Naive B cell (primary cell): ENCODE measurements around the gene DHRS12. TPM values are rescaled to one million over a fixed set of nuclear protein-coding genes. Genes with fewer than 3 reads are reported as not detected.
"Not testable (repeated sequence)": the region's sequence is repeated elsewhere in the genome, so short reads cannot be mapped to it uniquely, and the experiment has no call there.

ENCODE experiments used
- ATAC-seq, 2 donors: fragments of 150-1000 bp; cut with Tn5 transposase; 2 replicates each; pipeline ENCODE4 v1.10.0; 2021; ENCODE audit warnings: low read depth in 2 of 2, mild to moderate bottlenecking in 2 of 2, moderate library complexity in 2 of 2
- DNase-seq: peaks from one replicate; pipeline ENCODE4 v3.0.0; 2022
- H3K27ac Mint-ChIP-seq, 6 donors: one replicate each; pipeline ENCODE4 v1.8.0; 2020 to 2022; ENCODE audit warnings: mild to moderate bottlenecking in 6 of 6, mixed read lengths in 6 of 6, moderate library complexity in 5 of 6, inconsistent platforms in 2 of 6
- H3K27me3 Mint-ChIP-seq, 3 donors: one replicate each; pipeline ENCODE4 v1.8.0; 2021 to 2022; ENCODE audit warnings: mixed read lengths in 3 of 3, mild to moderate bottlenecking in 1 of 3
- H3K36me3 Mint-ChIP-seq, 2 donors: one replicate each; pipeline ENCODE4 v1.8.0; 2020 to 2022; ENCODE audit warnings: mixed read lengths in 2 of 2, inconsistent platforms in 1 of 2, mild to moderate bottlenecking in 1 of 2
- H3K4me1 Mint-ChIP-seq, 3 donors: one replicate each; pipeline ENCODE4 v1.8.0; 2020 to 2022; ENCODE audit warnings: mixed read lengths in 3 of 3, inconsistent platforms in 1 of 3, mild to moderate bottlenecking in 1 of 3, moderate library complexity in 1 of 3
- H3K4me3 Mint-ChIP-seq, 8 donors: one replicate each; pipeline ENCODE4 v1.8.0; 2020 to 2022; ENCODE audit warnings: mild to moderate bottlenecking in 8 of 8, mixed read lengths in 8 of 8, moderate library complexity in 8 of 8, inconsistent platforms in 2 of 8
- H3K9me3 Mint-ChIP-seq, 7 donors: one replicate each; pipeline ENCODE4 v1.8.0; 2020 to 2022; ENCODE audit warnings: mixed read lengths in 7 of 7, mild to moderate bottlenecking in 5 of 7, inconsistent platforms in 2 of 7, moderate library complexity in 1 of 7
- polyA plus RNA-seq, 6 donors: library from polyadenylated mRNA; unstranded; fragments of 300-500 nt; fragmentation: Illumina TruSeq; gene quantifications; one replicate each; pipeline ENCODE4 v1.2.3, GENCODE V29; 2021; ENCODE audit warnings: low read depth in 6 of 6

DHRS12 gene
- polyA plus RNA-seq, 6 donors from 2014 or later: 18.5 to 26.6 (median 22.3) TPM

- Mint-ChIP-seq H3K27me3 (peaks cover 3 to 26% (median 13%) of the 10 kb centered on the region in 3 donors), H3K27ac (no peak overlapping the region), H3K4me1 (peaks cover 7 to 10% (median 8%) of the 10 kb centered on the region in 3 donors), H3K36me3 (no peaks in the 10 kb centered on the region), H3K4me3 (no peak overlapping the region), H3K9me3 (no peaks in the 10 kb centered on the region)
- no peak for DNase-seq
- no peak for ATAC-seq
These were observed 33.1 kb upstream of the DHRS12 start for GRCh38 chr13:51837016-51837415.

- no peak for ATAC-seq
- peaks cover 7 to 19% (median 11%) of the 10 kb centered on the region in 3 donors for H3K4me1 Mint-ChIP-seq
- H3K4me3 Mint-ChIP-seq: no peak overlapping the region
- no peaks in the 10 kb centered on the region for H3K9me3 Mint-ChIP-seq
- peak overlapping the region in 1 of 6 donors; percentile 29 for H3K27ac Mint-ChIP-seq
- H3K36me3 Mint-ChIP-seq: no peaks in the 10 kb centered on the region
- H3K27me3 Mint-ChIP-seq: peaks cover 0 to 26% (median 13%) of the 10 kb centered on the region in 3 donors
- no peak for DNase-seq
These were observed 30.7 kb upstream of the DHRS12 start for GRCh38 chr13:51834581-51835171.

- Mint-ChIP-seq H3K27me3 (peaks cover 0 to 26% (median 13%) of the 10 kb centered on the region in 3 donors), H3K27ac (no peak overlapping the region), H3K4me1 (peaks cover 8 to 26% (median 16%) of the 10 kb centered on the region in 3 donors), H3K4me3 (no peak overlapping the region), H3K36me3 (no peaks in the 10 kb centered on the region), H3K9me3 (no peaks in the 10 kb centered on the region)
- DNase-seq: no peak
- ATAC-seq: no peak
These were observed 30.0 kb upstream of the DHRS12 start for GRCh38 chr13:51833980-51834379.

GRCh38 chr13:51832471-51833152, 28.6 kb upstream of the DHRS12 start:
- Mint-ChIP-seq H3K4me1 (peaks cover 18 to 39% (median 26%) of the 10 kb centered on the region in 3 donors), H3K27me3 (peaks cover 0 to 22% (median 7%) of the 10 kb centered on the region in 3 donors), H3K36me3 (no peaks in the 10 kb centered on the region), H3K27ac (peak overlapping the region in 2 of 6 donors; percentile 2 to 5), H3K9me3 (no peaks in the 10 kb centered on the region), H3K4me3 (no peak overlapping the region)
- peak; percentile 57 for DNase-seq
- ATAC-seq: peak; percentile 93 to 96

GRCh38 chr13:51831519-51831918, 27.6 kb upstream of the DHRS12 start:
- H3K36me3 Mint-ChIP-seq: no peaks in the 10 kb centered on the region
- DNase-seq (no peak), ATAC-seq (no peak)
- H3K4me3 Mint-ChIP-seq: no peak overlapping the region
- no peak overlapping the region for H3K27ac Mint-ChIP-seq
- H3K9me3 Mint-ChIP-seq: no peaks in the 10 kb centered on the region
- peaks cover 0 to 11% (median 7%) of the 10 kb centered on the region in 3 donors for H3K27me3 Mint-ChIP-seq
- peaks cover 28 to 49% (median 36%) of the 10 kb centered on the region in 3 donors for H3K4me1 Mint-ChIP-seq

GRCh38 chr13:51829568-51829899, 25.6 kb upstream of the DHRS12 start:
- DNase-seq (no peak), ATAC-seq (no peak)
- Mint-ChIP-seq H3K4me3 (peak overlapping the region in 1 of 8 donors; percentile 35), H3K27me3 (peaks cover 0 to 11% (median 7%) of the 10 kb centered on the region in 3 donors), H3K4me1 (peaks cover 41 to 69% (median 53%) of the 10 kb centered on the region in 3 donors), H3K9me3 (no peaks in the 10 kb centered on the region), H3K36me3 (no peaks in the 10 kb centered on the region), H3K27ac (no peak overlapping the region)

GRCh38 chr13:51828730-51829567, 25.0 kb upstream of the DHRS12 start:
- no peak for DNase-seq
- Mint-ChIP-seq H3K36me3 (no peaks in the 10 kb centered on the region), H3K4me1 (peaks cover 44 to 74% (median 58%) of the 10 kb centered on the region in 3 donors), H3K27ac (peak overlapping the region in 4 of 6 donors; percentile 53 to 86 (median 68)), H3K4me3 (peak overlapping the region in 1 of 8 donors; percentile 35), H3K9me3 (no peaks in the 10 kb centered on the region), H3K27me3 (peaks cover 0 to 11% (median 7%) of the 10 kb centered on the region in 3 donors)
- ATAC-seq: no peak

GRCh38 chr13:51827254-51827653, 23.3 kb upstream of the DHRS12 start:
- H3K4me1 Mint-ChIP-seq: peaks cover 44 to 80% (median 58%) of the 10 kb centered on the region in 3 donors
- no peak for DNase-seq
- H3K27ac Mint-ChIP-seq: peak overlapping the region in 2 of 6 donors; percentile 36 to 53
- peak overlapping the region in 4 of 8 donors; percentile 4 to 71 (median 54) for H3K4me3 Mint-ChIP-seq
- H3K9me3 Mint-ChIP-seq: no peaks in the 10 kb centered on the region
- no peaks in the 10 kb centered on the region for H3K27me3 Mint-ChIP-seq
- no peak for ATAC-seq
- no peaks in the 10 kb centered on the region for H3K36me3 Mint-ChIP-seq

GRCh38 chr13:51826606-51827005, 22.6 kb upstream of the DHRS12 start:
- Mint-ChIP-seq H3K9me3 (no peaks in the 10 kb centered on the region), H3K27ac (peak overlapping the region in 2 of 6 donors; percentile 53 to 91), H3K4me3 (peak overlapping the region in 4 of 8 donors; percentile 48 to 71 (median 62)), H3K4me1 (peaks cover 48 to 82% (median 61%) of the 10 kb centered on the region in 3 donors), H3K36me3 (no peaks in the 10 kb centered on the region), H3K27me3 (no peaks in the 10 kb centered on the region)
- DNase-seq: no peak
- no peak for ATAC-seq

- Mint-ChIP-seq H3K4me1 (peaks cover 56 to 86% (median 70%) of the 10 kb centered on the region in 3 donors), H3K27me3 (no peaks in the 10 kb centered on the region), H3K36me3 (no peaks in the 10 kb centered on the region), H3K27ac (peak overlapping the region in 2 of 6 donors; percentile 39 to 81), H3K4me3 (peak overlapping the region in 6 of 8 donors; percentile 41 to 82 (median 60)), H3K9me3 (no peaks in the 10 kb centered on the region)
- no peak for DNase-seq
- ATAC-seq: no peak
These were observed 21.8 kb upstream of the DHRS12 start for GRCh38 chr13:51825681-51826254.

- Mint-ChIP-seq H3K9me3 (no peaks in the 10 kb centered on the region), H3K36me3 (no peaks in the 10 kb centered on the region), H3K4me3 (peak overlapping the region in 7 of 8 donors; percentile 15 to 82 (median 61)), H3K27ac (peak overlapping the region in 4 of 6 donors; percentile 27 to 81 (median 44)), H3K4me1 (peaks cover 56 to 91% (median 76%) of the 10 kb centered on the region in 3 donors), H3K27me3 (no peaks in the 10 kb centered on the region)
- no peak for DNase-seq
- ATAC-seq: no peak
These were observed 21.2 kb upstream of the DHRS12 start for GRCh38 chr13:51825165-51825592.

- ATAC-seq: not testable (repeated sequence)
- H3K4me3 Mint-ChIP-seq: peak overlapping the region in 6 of 8 donors; percentile 41 to 82 (median 64)
These were observed 20.7 kb upstream of the DHRS12 start for GRCh38 chr13:51824712-51825111.

GRCh38 chr13:51823863-51824262, 19.9 kb upstream of the DHRS12 start:
- Mint-ChIP-seq H3K27me3 (no peaks in the 10 kb centered on the region), H3K4me3 (peak overlapping the region in 1 of 8 donors; percentile 79), H3K4me1 (peaks cover 61 to 92% (median 82%) of the 10 kb centered on the region in 3 donors), H3K36me3 (no peaks in the 10 kb centered on the region), H3K27ac (no peak overlapping the region), H3K9me3 (no peaks in the 10 kb centered on the region)
- DNase-seq (no peak), ATAC-seq (no peak)

More at GRCh38 chr13:51824712-51825111, 20.7 kb upstream of the DHRS12 start:
- Mint-ChIP-seq H3K4me1 (peaks cover 58 to 91% (median 80%) of the 10 kb centered on the region in 3 donors), H3K27ac (peak overlapping the region in 3 of 6 donors; percentile 3 to 49 (median 7))
- not testable (repeated sequence) for DNase-seq, H3K27me3 Mint-ChIP-seq, H3K36me3 Mint-ChIP-seq, H3K9me3 Mint-ChIP-seq
